GM12872 (cell line): Measurements from ENCODE around the gene OR4D6.

Experiments used
- TF ChIP-seq, protein P1 (sequence below): IDR thresholded peaks from 3 replicates; pipeline ENCODE4 v1.5.1; 2011; ENCODE audit warnings: low read depth, mild to moderate bottlenecking, low read length, moderate library complexity; ENCODE audit not compliant: insufficient read depth

OR4D6 gene

DNA sequence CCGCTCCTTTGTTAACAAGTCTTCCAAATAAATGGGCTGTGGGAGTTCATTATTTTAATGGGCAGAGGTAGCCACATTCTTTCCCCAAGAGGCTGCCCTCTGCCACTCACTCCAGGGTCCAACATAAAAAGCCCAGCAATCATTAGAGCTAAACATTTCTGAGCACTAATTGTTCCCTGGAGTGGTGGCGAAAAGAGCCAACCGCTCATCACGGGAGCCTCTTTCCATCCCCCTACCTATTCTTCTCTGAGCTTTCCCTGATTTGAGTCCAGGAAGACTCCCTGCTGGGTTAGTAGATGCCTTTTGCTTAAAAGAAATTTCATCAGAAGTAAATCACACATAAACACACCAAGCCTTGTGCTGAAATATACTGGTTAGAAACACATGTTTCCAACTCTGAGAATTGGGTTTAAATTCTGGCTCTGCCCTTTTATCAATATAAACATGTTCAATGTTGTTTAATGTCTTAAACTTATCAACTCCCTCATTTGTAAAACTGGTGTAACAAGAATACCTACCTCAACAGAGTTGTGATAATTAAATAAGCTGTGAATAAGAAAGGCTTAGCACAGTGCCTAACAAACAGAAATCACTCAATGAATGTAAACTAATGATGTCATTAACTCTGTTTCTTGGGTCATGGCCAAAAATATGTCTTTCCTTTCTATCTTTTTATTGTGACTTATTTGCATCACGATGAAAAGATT is 30.2 kb upstream of the OR4D6 start, which contains the start of gene OR5A2:
Gene OR5A2, minus strand, starts transcription at position 53 of the 707 bp plus-strand sequence. CDS start 3,460 bp downstream, outside the sequence.
- TF ChIP-seq, protein P1, sequence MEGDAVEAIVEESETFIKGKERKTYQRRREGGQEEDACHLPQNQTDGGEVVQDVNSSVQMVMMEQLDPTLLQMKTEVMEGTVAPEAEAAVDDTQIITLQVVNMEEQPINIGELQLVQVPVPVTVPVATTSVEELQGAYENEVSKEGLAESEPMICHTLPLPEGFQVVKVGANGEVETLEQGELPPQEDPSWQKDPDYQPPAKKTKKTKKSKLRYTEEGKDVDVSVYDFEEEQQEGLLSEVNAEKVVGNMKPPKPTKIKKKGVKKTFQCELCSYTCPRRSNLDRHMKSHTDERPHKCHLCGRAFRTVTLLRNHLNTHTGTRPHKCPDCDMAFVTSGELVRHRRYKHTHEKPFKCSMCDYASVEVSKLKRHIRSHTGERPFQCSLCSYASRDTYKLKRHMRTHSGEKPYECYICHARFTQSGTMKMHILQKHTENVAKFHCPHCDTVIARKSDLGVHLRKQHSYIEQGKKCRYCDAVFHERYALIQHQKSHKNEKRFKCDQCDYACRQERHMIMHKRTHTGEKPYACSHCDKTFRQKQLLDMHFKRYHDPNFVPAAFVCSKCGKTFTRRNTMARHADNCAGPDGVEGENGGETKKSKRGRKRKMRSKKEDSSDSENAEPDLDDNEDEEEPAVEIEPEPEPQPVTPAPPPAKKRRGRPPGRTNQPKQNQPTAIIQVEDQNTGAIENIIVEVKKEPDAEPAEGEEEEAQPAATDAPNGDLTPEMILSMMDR: no peak

DNA sequence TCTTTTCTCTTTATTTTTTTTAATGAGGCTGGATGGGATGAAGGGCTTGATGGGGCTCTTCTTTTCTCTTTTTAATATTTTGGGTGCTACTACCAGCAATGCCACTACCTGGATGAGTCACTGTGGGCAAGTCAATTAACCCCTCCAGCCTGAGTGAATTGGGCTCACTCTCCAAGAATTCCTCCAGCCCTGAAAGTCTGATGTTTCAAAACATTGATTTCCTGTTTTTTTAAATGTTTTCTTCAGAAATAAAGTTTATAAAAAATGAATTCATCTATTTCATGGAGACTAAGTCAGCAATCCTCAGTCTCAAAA is 29.7 kb upstream of the OR4D6 start:
- TF ChIP-seq, protein P1: no peak

DNA sequence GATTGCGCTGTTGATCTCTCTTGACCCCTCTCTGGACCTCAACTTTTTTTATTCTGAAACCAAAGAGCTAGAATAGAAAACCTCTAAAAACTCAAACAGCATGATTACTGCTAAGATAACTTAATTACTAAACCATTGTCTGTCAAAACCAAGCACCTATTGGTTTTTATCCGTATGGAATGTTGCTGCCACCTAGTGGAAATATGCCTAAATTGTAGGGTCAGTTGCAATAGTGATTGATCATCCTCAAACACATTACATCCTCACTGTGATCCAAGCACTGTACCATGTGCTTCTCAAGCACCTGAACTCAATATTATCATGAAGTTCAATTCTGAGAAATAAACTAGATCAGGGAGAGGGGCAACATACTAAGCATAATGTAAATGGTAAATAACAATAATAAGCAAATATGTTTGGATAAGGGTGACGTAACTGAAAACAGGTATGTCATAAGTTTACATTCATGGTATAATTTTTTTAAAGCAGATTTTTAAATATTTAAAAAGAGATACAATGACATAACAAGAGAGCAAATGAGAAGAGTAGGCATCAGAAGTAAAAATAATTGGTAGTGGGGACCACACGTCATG is 26.7 kb upstream of the OR4D6 start:
- TF ChIP-seq, protein P1: peak; percentile 70

DNA sequence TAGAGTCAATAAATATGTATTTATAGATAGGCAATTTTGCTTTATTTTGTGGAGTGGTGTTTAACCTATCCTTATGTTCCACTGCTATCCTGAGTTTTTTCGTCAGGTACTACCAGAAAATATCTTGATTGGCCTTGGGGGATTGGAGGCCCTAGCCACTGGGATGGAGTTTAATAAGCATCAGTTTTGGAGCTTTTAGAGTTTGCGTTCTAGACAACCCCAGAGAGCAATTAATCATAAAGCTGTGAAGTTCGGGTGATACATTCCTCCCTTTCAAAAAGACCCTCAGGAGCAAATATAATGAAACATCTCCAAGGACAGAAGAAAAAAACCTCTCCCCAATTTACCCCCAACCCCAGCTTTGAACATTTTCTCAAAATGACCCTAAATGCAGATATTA is 20.6 kb upstream of the OR4D6 start, which contains the start of gene OR5A1:
Gene OR5A1, plus strand, starts transcription at position 301 of the 400 bp plus-strand sequence. CDS start 6,700 bp downstream, outside the sequence.
- TF ChIP-seq, protein P1: no peak

DNA sequence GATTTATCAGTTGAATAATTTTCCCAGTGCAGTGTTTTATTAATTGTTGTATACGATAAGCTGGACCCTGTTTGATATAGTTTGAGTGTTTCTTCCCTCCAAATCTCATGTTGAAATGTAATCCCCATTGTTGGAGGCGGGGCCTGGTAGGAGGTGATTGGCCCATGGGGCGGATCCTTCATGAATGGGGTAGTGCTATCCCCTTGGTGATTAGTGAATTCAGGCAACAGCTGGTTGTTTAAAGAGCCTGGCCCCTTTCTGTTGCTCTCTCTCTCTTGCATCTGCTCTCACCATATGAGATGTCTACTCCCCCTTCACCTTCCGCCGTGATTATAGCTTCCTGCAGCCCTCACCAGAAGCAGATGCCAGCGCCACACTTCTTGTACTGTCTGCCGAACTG is 19.0 kb upstream of the OR4D6 start:
- TF ChIP-seq, protein P1: no peak

DNA sequence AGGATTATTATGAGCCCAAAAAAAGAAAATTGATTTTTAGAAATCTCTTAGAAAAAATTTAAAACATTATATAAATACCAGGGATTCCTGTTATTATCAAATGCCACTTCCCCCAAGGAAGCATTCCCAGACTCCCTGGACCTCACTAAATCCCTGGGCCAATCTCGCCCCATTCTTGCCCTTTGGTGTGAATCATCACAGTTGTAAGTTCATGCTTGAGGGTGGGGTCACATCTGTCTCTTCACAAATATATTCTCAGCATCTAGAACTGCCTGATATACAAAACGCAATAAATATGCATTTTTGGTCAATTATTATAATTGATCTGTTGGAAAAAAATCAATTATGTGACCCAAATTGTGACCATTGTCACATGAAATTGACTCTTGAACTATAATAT is 8.3 kb upstream of the OR4D6 start:
- TF ChIP-seq, protein P1: no peak

DNA sequence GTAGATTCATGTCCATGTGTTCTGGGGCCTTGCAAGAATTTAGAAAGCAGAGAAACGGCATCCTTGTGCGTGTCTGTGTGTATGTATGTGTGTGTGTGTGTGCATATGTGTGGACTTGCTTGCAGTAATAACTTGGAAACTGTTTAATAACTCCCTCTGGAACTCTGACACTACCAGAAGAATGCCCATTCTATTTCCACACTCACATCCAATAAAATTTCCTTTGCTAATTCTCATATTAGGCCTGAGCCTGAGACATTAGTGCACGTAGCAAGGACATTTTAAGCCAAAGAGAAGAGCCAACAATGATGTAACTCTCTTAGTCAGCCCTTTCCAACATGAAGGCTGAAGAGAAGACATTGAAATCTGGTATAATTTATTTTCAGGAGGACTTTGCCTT is 3.2 kb downstream of the OR4D6 start:
- TF ChIP-seq, protein P1: no peak
